ENCODE results near the gene FHOD3.
"Not testable (repeated sequence)": the region's sequence is repeated elsewhere in the genome, so short reads cannot be mapped to it uniquely, and the experiment has no call there.

The FHOD3 gene

DNA sequence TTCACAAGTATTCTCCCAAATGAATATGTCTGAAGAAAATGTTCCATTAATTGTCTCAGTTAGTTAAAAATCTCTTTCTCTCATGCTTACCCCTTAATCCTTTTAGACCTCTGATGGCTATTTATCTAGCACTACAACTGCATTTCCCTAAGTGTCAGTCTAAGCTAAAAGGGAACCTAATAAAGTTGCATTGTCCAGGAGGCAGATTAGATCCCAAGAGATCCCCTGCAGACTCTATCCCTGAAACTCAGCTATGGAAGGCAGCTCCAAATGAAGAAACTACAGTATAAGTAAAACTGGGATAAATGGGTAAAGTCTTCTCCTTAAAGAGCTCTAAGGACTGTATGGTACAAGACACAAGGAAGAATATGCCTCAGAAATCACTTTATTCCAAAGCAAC is 518.6 kb downstream of the FHOD3 start:
- DNase-seq, result not testable (repeated sequence)

DNA sequence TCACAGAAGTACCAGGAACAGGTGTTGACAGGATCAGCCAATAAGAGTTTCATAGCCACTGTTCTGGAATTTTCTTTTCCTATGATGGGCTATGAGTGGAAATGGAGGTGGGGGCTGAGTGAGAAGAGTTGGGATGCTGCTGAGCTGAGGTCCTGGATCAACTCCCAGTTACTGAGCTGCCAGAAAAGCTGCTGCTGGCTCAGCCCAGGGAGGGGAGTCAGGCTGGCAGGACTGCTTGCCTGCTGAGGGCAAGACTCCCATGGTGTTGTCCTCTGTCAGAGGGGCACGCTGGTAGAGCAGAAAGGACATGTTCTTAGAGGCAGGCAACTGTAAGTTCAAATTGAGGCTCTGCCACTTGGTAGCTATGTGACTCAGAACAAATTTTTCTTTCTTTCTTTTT is 519.5 kb downstream of the FHOD3 start:
- no peak for DNase-seq

DNA sequence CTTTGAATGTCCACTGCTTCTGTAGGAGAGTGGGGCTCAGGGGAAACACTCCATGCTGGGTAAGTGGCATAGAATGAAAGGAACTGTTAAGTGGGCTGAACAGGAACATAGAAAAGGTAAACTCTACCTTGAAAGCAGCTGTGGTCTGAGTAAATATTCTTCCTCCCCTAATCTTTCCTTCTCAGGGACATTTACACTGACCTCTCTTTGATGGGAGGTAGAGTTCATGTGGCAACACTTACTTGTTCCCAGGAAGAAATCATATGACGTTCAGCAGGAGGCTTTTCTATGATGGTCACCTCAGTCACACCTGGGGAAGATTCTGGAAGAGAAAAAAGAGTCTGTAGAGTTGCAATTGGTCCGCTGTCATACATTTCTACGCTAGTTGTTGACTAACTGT is 521.1 kb downstream of the FHOD3 start:
- no peak for DNase-seq

DNA sequence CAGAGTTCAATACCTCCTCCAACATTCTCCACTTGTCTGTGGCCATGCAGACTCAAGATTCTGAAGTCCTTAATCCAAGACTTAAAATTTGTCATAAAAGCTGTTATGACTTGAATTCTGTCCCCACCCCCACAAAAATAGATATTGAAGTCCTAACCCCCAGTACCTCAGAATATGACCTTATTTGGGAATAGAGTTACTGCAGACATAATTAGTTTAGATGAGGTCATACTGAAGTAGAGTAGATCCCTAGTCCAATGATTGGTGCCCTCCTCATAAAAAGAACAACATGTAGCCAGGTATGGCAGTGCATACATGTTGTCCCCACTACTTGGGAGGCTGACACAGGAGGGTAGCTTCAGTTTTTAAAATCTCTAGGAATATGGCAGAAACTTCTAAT is 522.1 kb downstream of the FHOD3 start:
- DNase-seq, result no peak

DNA sequence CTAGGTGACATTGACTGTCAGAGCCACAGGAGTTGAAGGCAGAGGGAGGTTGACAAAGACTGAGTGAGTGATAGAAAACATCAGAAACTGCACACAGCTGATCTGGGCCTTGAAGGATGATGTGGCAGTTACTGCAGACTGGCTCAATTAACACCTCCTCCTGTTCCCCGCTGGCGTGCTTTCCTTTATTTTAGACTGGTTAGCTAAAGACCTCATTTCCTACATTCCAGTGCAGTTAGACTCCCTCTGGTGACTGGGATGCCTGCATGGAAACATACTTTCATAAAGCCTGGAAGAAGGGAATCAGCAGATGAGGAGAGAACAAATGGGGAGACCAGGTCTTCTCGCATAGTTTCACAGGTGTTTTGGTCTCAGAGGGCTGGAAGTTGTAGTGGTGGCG is 524.2 kb downstream of the FHOD3 start:
- no peak for DNase-seq

DNA sequence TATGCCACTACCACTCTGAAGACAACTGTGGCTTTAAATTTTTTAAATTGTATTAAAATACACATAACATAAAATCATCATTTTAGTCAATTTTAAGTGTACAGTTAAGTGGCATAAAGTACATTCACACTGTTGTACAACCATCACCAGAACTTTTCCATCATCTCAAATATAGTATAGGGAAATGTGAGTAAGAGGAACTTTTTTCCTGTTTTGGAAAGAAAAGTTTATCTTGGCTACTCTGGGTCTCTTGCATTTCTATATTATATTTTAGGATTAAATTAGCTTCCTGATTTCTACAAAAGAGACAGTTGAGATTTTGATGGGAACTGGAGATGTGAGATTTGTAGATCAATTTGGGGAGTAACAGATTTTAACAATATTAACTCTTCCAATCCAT is 528.0 kb downstream of the FHOD3 start:
- no peak for DNase-seq

DNA sequence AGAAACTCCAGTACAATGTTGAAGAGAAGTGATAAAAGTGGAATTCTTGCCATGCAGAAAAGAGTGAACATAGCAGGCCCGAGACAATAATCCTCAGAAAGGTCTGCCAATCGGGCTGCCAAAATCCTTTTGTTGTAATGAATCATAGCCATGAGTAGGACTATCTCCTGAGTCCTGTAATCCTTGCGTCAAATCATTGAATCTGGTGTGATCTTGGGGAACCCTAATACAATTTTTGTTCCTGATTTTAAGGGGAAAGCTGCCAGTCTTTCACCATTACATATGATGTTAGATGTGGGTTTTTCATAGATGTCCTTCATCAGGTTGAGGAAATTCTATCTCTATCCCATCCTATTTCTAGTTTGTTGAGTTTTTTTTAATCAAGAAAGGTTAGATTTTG is 529.0 kb downstream of the FHOD3 start:
- no peak for DNase-seq

DNA sequence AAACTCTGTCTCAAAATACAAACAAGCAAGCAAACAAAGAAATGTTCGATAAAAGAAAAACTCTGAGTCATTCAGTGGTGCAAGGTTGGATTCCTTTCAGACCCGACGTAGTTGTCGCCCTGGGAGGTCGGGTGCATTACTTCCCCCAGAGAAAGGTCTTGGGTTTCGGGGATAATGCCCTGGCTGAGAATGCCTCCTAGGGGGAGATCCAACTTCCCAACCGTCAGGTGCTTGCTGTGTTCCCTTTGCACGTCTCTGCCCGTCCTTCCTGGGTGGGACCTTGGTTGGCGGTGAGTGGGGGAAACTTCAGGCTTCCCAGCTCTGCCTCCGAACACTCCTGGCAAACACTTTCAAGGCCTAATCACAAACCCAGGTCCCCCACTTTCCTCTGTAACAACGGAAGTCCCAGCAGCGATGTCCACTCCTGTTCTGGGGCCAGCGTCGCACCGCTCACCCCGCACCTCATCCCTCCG is 530.7 kb downstream of the FHOD3 start:
- DNase-seq, result peak; percentile 4 to 7

DNA sequence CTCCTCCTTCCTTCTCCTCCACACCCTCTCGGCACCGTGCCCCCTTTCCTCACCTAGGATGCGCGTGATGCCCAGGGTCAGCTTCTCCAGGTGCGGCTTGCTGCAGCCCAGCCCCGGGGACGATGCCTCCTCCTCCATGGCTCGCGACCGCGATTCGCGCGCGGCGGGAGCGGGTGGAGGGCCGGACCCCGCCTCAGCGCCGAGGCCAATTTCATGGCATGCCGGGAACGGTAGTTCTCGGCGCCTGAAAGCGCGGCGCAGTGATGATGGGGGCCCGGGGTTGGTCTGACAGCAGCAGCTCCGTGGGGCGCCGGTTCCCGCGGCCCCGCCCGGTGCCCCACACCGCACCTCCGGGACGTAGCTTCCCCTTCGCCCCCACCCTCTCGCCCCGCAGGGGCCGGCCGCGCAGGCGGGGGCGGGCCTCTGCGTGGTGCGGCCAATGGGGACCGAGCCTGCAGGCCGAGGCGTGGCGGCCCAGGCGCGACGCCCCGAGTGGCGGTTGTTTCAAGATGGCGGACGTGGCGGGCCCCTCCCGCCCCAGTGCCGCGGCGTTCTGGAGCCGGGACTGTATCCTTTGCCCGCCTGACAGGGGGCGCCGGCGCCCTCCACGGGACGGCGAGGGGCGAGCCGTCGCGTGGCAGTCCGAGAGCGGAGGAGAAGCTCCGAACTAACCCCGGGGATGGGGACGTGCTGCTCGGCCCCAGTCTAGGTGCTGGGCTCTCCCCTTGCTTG is 531.3 kb downstream of the FHOD3 start, which contains the start of the genes KIAA1328 and TPGS2:
Gene KIAA1328, plus strand, starts transcription at position 498 of the 732 bp plus-strand sequence. Its CDS starts 12 bp downstream, at position 510.
Gene TPGS2, minus strand, starts transcription at position 373 of the 732 bp plus-strand sequence. Its CDS starts 235 bp downstream, at position 138.
- DNase-seq, result peak; percentile 76 to 77

Data from stimulated activated CD4-positive, alpha-beta T cell treated with anti-CD3 and anti-CD28 coated beads, Interleukin-2, amount 100 ng/mL, for 48 hours (primary cell).